Measurements from ENCODE around the gene THRAP3.

DNA sequence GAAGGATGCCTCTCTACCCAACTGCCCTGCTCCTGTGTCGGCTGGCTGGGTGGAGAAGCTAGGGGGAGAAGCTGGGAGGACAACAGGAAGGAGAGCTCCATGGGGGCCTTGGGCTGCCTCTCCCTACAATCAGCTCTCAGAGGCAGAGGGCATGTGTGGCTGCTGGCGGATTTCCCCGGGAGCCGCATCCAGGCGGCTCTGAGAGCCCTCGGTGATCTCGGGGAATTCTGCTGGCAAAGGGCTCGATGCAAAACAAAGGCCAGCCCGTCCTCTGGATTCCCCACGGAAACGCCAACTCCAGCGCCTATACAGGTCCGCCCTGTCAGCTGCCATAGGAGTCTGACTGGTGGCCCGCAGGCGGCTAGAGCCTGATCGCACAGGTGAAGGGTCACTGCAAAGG is 125.6 kb downstream of the THRAP3 start:
- TF ChIP-seq CTCF (conservative IDR thresholded peaks at IDR 0.05; ENCODE audit: low read depth, low read length) = no peak
- TF ChIP-seq EZH2 (IDR thresholded peaks at IDR 0.05; ENCODE audit: borderline replicate concordance, low read depth, low read length, poor library complexity, severe bottlenecking) = no peak
